MCF 10A (cell line): Measurements from ENCODE around the gene NKAIN4. TPM values are rescaled to one million over a fixed set of nuclear protein-coding genes. Genes with fewer than 3 reads are reported as not detected.

Experiments used
- BruUV-seq: library from RNA; stranded (reverse); fragments of 400-500 nt; replicated peaks from 2 replicates; lab custom pipeline; 2021; lab: Mats Ljungman, UMichigan
- CTCF ChIA-PET: fragments of 300-600 bp; sonication (Branson Sonifier 250); formaldehyde crosslinking; extraction: SDS; loops from one replicate; lab custom pipeline; 2021; ENCODE audit warnings: antibody characterized with exemption, inconsistent platforms; lab: Yijun Ruan, JAX
- POLR2A ChIA-PET: fragments of 300-600, 350-650 bp; sonication (Branson Sonifier 250); formaldehyde crosslinking; extraction: SDS; loops from one replicate; lab custom pipeline; 2020; ENCODE audit warnings: antibody characterized with exemption, inconsistent platforms; lab: Yijun Ruan, JAX
- DNase-seq: peaks from one replicate; pipeline ENCODE4 v3.0.0-alpha.2; 2018; ENCODE audit not compliant: unreplicated experiment
- H3K27ac Mint-ChIP-seq: one replicate; pipeline ENCODE4 v1.8.0; 2022; ENCODE audit warnings: mild to moderate bottlenecking, low read depth, mixed read lengths; ENCODE audit not compliant: unreplicated experiment
- H3K27me3 Mint-ChIP-seq: one replicate; pipeline ENCODE4 v1.8.0; 2022; ENCODE audit warnings: mixed read lengths; ENCODE audit not compliant: insufficient read depth, unreplicated experiment
- H3K36me3 Mint-ChIP-seq: one replicate; pipeline ENCODE4 v1.8.0; 2022; ENCODE audit warnings: mild to moderate bottlenecking, moderate library complexity, mixed read lengths; ENCODE audit not compliant: insufficient read depth, unreplicated experiment
- H3K4me1 Mint-ChIP-seq: one replicate; pipeline ENCODE4 v1.8.0; 2022; ENCODE audit warnings: mixed read lengths; ENCODE audit not compliant: insufficient read depth, unreplicated experiment
- H3K4me3 Mint-ChIP-seq: one replicate; pipeline ENCODE4 v1.8.0; 2022; ENCODE audit warnings: mild to moderate bottlenecking, moderate library complexity, mixed read lengths; ENCODE audit not compliant: unreplicated experiment
- H3K9me3 Mint-ChIP-seq: one replicate; pipeline ENCODE4 v1.8.0; 2022; ENCODE audit warnings: mixed read lengths; ENCODE audit not compliant: unreplicated experiment
- CTCF ChIP-seq: fragments of 200-600 bp; IDR thresholded peaks from one replicate; pipeline ENCODE4 v1.8.0; 2022; ENCODE audit warnings: antibody characterized with exemption, mild to moderate bottlenecking; ENCODE audit not compliant: unreplicated experiment
- intact Hi-C: fragments of 100-400 bp; cut with micrococcal nuclease; formaldehyde crosslinking; loops from 2 replicates; pipeline ENCODE4 v1.14.1; 2022
- total RNA-seq: library from RNA; stranded (reverse); gene quantifications from 2 replicates; pipeline ENCODE4 v1.2.3, GENCODE V29; 2022

Gene NKAIN4
- total RNA-seq, 1 experiment from 2014 or later, result not detected

DNA sequence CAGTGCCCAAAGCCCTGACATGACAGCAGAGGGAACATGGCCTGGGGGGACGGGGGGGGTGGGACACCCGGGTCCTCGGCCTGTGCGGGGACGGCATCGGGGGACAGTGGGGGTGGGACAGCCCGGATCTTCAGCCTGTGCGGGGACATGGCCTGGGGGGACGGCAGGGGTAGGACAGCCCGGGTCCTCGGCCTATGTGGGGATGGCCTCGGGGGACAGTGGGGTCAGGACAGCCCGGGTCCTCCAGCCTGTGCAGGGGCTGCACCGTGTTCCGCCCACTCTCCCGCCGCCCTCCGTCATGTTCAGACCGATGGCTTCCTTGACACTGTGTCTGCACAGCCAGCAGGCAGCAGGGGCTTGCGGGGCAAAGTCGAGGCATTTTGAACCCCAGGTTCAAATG lies 11.5 kb downstream of the NKAIN4 start:
- CTCF ChIA-PET, result interaction anchor here (1.8 kb wide), 1 partner anchor 19 kb away, joined by 10 read pairs; no protein-coding TSS in a partner anchor
- H3K4me1 Mint-ChIP-seq, result no peaks in the 10 kb centered on the region

GRCh38 chr20:63241272-63241671 lies 13.0 kb downstream of the NKAIN4 start:
- no peaks in the 10 kb centered on the region for H3K36me3 Mint-ChIP-seq
- peaks cover 24% of the 10 kb centered on the region for H3K27me3 Mint-ChIP-seq
- no peak for DNase-seq
- no peaks in the 10 kb centered on the region for H3K4me1 Mint-ChIP-seq
- TF ChIP-seq CTCF, result no peak
- no TSS peak for BruUV-seq
- intact Hi-C loops, result no loop called here
- ChIA-PET POLR2A (no interaction called here), CTCF (interaction anchor here (0.9 to 2.4 kb wide), 3 partner anchors 11 to 255 kb away, joined by 3 to 20 read pairs (median 4); no protein-coding TSS in a partner anchor)
- no peak overlapping the region for H3K4me3 Mint-ChIP-seq
- no peaks in the 10 kb centered on the region for H3K9me3 Mint-ChIP-seq
- H3K27ac Mint-ChIP-seq, result no peak overlapping the region

More for the DNA sequence above, 11.5 kb downstream of the NKAIN4 start:
- POLR2A ChIA-PET, result no interaction called here
- Mint-ChIP-seq H3K4me3 (no peak overlapping the region), H3K9me3 (no peaks in the 10 kb centered on the region), H3K27ac (no peak overlapping the region), H3K27me3 (peaks cover 25% of the 10 kb centered on the region), H3K36me3 (no peaks in the 10 kb centered on the region)
- no peak for TF ChIP-seq CTCF
- no peak for DNase-seq
- BruUV-seq, result no TSS peak
- intact Hi-C loops, result no loop called here

GRCh38 chr20:63240004-63240403 lies 14.3 kb downstream of the NKAIN4 start:
- no TSS peak for BruUV-seq
- no peak for TF ChIP-seq CTCF
- DNase-seq, result no peak
- Mint-ChIP-seq H3K36me3 (no peaks in the 10 kb centered on the region), H3K27me3 (peaks cover 12% of the 10 kb centered on the region), H3K4me3 (no peak overlapping the region), H3K9me3 (no peaks in the 10 kb centered on the region), H3K4me1 (no peaks in the 10 kb centered on the region), H3K27ac (no peak overlapping the region)
- CTCF ChIA-PET, result interaction anchor here (1.9 to 2.4 kb wide), 2 partner anchors 16 to 17 kb away, joined by 13 to 20 read pairs; no protein-coding TSS in a partner anchor
- POLR2A ChIA-PET, result no interaction called here
- intact Hi-C loops, result no loop called here

- no peak overlapping the region for H3K4me3 Mint-ChIP-seq
- intact Hi-C loops, result no loop called here
- DNase-seq, result no peak
- TF ChIP-seq CTCF, result no peak
- CTCF ChIA-PET, result interaction anchor here (1.9 kb wide), 1 partner anchor 16 kb away, joined by 13 read pairs; no protein-coding TSS in a partner anchor
- H3K36me3 Mint-ChIP-seq, result no peaks in the 10 kb centered on the region
- BruUV-seq, result no TSS peak
- no peaks in the 10 kb centered on the region for H3K4me1 Mint-ChIP-seq
- POLR2A ChIA-PET, result interaction anchor here (0.6 kb wide), 1 partner anchor 654 kb away, joined by 3 read pairs; no protein-coding TSS in a partner anchor
- peaks cover 9% of the 10 kb centered on the region for H3K27me3 Mint-ChIP-seq
- H3K9me3 Mint-ChIP-seq, result no peaks in the 10 kb centered on the region
- no peak overlapping the region for H3K27ac Mint-ChIP-seq
Observed at GRCh38 chr20:63239431-63239830, 14.8 kb downstream of the NKAIN4 start.
